HG03378 (cell line): ENCODE measurements around the gene USP40.

Experiments used
- ATAC-seq: cut with Tn5 transposase; IDR thresholded peaks from one replicate; pipeline ENCODE4 v1.9.1; 2021; ENCODE audit warnings: mild to moderate bottlenecking, moderate library complexity; ENCODE audit not compliant: unreplicated experiment

Gene USP40

GRCh38 chr2:233501198-233502076 is 65.1 kb downstream of the USP40 start:
- no peak for ATAC-seq

GRCh38 chr2:233499928-233500327 is 66.7 kb downstream of the USP40 start:
- no peak for ATAC-seq

GRCh38 chr2:233498126-233498525 is 68.5 kb downstream of the USP40 start:
- ATAC-seq = no peak

GRCh38 chr2:233497692-233498091 is 68.9 kb downstream of the USP40 start:
- ATAC-seq = no peak

- no peak for ATAC-seq
Measured at GRCh38 chr2:233495503-233496496, 70.8 kb downstream of the USP40 start.

- ATAC-seq = no peak
Measured at GRCh38 chr2:233492751-233493150, 73.8 kb downstream of the USP40 start.

GRCh38 chr2:233492078-233492477 is 74.5 kb downstream of the USP40 start:
- no peak for ATAC-seq

- no peak for ATAC-seq
Measured at GRCh38 chr2:233491326-233491725, 75.3 kb downstream of the USP40 start.

GRCh38 chr2:233490831-233491230 is 75.8 kb downstream of the USP40 start:
- ATAC-seq = no peak

GRCh38 chr2:233489666-233490065 is 76.9 kb downstream of the USP40 start:
- no peak for ATAC-seq

- ATAC-seq = no peak
Measured at GRCh38 chr2:233489143-233489542, 77.4 kb downstream of the USP40 start.

- ATAC-seq = no peak
Measured at GRCh38 chr2:233487748-233488345, 78.7 kb downstream of the USP40 start.

- ATAC-seq = no peak
Measured at GRCh38 chr2:233486778-233487552, 79.6 kb downstream of the USP40 start.

- no peak for ATAC-seq
Measured at GRCh38 chr2:233486357-233486756, 80.2 kb downstream of the USP40 start.

- no peak for ATAC-seq
Measured at GRCh38 chr2:233485726-233486125, 80.9 kb downstream of the USP40 start.

- ATAC-seq = no peak
Measured at GRCh38 chr2:233482616-233483015, 84.0 kb downstream of the USP40 start.

- ATAC-seq = no peak
Measured at GRCh38 chr2:233481368-233482142, 85.0 kb downstream of the USP40 start.

- ATAC-seq = no peak
Measured at GRCh38 chr2:233480490-233481202, 85.9 kb downstream of the USP40 start.
